ENCODE data around the gene AHCY. TPM values are rescaled to one million over a fixed set of nuclear protein-coding genes. Genes with fewer than 3 reads are reported as not detected.

AHCY gene
- total RNA-seq, 6 experiments from 2014 or later, result 66.5 to 142 (median 111) TPM

DNA sequence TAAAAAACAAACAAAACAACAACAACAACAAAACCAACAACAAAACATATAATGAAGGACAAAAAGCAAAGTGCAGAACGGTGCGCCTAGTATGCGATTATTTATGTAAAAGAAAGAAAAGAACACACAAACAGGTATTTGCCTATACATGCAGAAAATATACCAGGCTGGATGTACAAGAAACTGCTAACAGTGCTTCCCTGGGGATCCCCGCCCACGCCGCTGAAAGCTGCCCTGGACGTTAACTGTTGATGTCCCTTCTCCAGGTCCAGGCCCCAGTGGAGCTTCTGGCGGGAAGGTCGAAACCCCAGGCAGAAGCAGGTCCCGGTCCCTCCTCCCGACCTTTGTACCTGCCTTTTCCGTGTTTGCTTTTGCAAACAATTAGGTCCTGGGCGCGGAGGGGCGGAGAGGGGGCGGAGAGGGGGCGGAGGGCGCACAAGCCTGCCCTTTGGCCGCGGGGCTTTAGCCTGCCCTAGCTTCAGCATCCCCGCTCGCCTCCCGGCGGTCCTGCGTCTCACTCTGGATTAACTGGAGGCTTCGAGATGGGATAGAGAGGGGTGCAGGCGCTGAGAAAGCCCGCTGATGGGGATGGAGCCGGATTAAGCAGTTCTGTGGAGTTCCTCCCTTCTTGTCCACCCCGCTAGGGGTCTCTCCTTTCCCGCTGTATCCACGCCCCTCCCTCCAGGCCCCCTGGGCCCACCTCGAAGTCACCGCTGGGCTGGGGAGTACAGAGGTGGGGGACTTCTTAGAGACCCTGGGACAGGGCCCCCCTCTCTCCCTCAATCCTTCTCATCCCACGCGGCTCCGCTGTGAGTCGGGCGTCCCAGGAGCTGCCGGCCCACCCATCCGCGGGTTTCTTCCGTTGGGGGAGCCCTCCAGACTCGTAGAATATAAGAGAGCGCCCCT, 8.2 kb upstream of the AHCY start:
- Histone ChIP-seq H3K36me3 (no peaks in the 10 kb centered on the region), H3K9me3 (no peaks in the 10 kb centered on the region), H3K4me3 (peak overlapping the region; percentile 21 to 57 (median 57)), H3K4me1 (peaks cover 0 to 38% (median 11%) of the 10 kb centered on the region in 4 donors), H3K27ac (peak overlapping the region; percentile 21 to 91 (median 89)), H3K27me3 (no peaks in the 10 kb centered on the region)
- ATAC-seq (peak; percentile 77 to 87 (median 82)), DNase-seq (peak; percentile 91 to 98 (median 97))
- TF ChIP-seq, protein P1, sequence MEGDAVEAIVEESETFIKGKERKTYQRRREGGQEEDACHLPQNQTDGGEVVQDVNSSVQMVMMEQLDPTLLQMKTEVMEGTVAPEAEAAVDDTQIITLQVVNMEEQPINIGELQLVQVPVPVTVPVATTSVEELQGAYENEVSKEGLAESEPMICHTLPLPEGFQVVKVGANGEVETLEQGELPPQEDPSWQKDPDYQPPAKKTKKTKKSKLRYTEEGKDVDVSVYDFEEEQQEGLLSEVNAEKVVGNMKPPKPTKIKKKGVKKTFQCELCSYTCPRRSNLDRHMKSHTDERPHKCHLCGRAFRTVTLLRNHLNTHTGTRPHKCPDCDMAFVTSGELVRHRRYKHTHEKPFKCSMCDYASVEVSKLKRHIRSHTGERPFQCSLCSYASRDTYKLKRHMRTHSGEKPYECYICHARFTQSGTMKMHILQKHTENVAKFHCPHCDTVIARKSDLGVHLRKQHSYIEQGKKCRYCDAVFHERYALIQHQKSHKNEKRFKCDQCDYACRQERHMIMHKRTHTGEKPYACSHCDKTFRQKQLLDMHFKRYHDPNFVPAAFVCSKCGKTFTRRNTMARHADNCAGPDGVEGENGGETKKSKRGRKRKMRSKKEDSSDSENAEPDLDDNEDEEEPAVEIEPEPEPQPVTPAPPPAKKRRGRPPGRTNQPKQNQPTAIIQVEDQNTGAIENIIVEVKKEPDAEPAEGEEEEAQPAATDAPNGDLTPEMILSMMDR (IDR thresholded peaks at IDR 0.05), result peak in 1 of 4 donors; percentile 6
- no peak for TF ChIP-seq POLR2A (IDR thresholded peaks at IDR 0.05)
- WGBS (ENCODE audit: insufficient coverage, low coverage, low lambda C conversion rate, missing lambda C conversion rate), result 4% methylated on average over 29 of the region's 45 CpGs
- intact Hi-C loops (cut with DNase I), result no loop called here

DNA sequence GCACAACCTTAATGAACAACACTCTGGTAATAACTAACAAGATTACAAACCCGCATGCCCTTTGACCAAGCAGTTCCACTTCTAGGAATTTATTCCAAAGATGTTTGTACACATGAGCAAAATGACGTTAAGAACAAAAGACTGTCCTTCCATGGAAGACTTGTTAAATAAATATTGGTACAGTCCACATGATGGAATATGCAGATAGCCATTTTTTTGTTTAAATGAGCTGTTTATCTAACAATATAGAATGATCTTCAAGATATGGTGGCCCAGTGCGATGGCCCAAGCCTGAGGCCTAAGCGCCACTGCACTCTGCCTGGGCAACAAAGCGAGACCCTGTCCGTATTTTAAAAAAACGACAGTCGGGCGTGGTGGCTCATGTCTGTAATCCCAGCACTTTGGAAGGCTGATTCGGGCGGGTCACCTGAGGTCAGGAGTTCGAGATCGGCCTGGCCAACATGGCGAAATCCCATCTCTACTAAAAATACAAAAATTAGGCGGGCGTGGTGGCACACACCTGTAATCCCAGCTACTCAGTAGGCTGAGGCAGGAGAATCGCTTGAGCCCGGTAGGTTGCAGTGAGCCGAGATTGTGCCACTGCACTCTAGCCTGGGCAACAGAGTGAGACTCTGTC, 7.4 kb upstream of the AHCY start:
- Histone ChIP-seq H3K9me3 (no peaks in the 10 kb centered on the region), H3K27ac (peak overlapping the region; percentile 19 to 89 (median 82)), H3K36me3 (no peaks in the 10 kb centered on the region), H3K27me3 (no peaks in the 10 kb centered on the region), H3K4me3 (peak overlapping the region in 2 of 3 donors; percentile 57), H3K4me1 (peaks cover 0 to 46% (median 11%) of the 10 kb centered on the region in 4 donors)
- WGBS (ENCODE audit: insufficient coverage, low coverage, low lambda C conversion rate, missing lambda C conversion rate), result 43% methylated on average over 15 of the region's 19 CpGs
- intact Hi-C loops (cut with DNase I), result no loop called here
- DNase-seq (no peak), ATAC-seq (peak; percentile 1 to 13 (median 8))
- TF ChIP-seq POLR2A (IDR thresholded peaks at IDR 0.05), result no peak

DNA sequence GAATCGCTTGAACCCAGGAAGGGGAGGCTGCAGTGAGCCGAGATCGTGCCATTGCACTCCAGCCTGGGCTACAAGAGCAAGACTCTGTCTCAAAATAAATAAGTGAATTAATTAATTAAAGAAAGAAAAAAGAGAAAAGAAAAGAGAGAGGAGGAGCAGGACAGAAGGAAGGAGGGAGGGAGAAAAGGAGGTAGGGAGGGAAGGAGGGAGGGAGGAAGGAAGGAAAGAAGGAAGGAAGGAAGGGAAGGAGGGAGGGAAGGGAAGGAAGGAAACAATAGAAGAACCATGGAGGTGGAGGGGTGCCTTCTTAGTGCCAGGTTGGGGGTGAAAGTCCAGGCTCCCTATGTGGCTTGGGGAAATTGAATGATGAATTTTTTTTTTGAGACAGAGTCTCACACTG, 6.5 kb upstream of the AHCY start:
- Histone ChIP-seq H3K4me3 (no peak overlapping the region), H3K36me3 (no peaks in the 10 kb centered on the region), H3K27ac (peak overlapping the region in 2 of 3 donors; percentile 82 to 89), H3K4me1 (peaks cover 0 to 50% (median 11%) of the 10 kb centered on the region in 4 donors), H3K27me3 (no peaks in the 10 kb centered on the region), H3K9me3 (no peaks in the 10 kb centered on the region)
- intact Hi-C loops (cut with DNase I), result no loop called here
- DNase-seq, result no peak
- TF ChIP-seq, protein P1 (IDR thresholded peaks at IDR 0.05), result no peak
- no peak for TF ChIP-seq POLR2A (IDR thresholded peaks at IDR 0.05)
- no peak for ATAC-seq
- WGBS (ENCODE audit: insufficient coverage, low coverage, low lambda C conversion rate, missing lambda C conversion rate), result 91% methylated on average over 3 of the region's 3 CpGs

DNA sequence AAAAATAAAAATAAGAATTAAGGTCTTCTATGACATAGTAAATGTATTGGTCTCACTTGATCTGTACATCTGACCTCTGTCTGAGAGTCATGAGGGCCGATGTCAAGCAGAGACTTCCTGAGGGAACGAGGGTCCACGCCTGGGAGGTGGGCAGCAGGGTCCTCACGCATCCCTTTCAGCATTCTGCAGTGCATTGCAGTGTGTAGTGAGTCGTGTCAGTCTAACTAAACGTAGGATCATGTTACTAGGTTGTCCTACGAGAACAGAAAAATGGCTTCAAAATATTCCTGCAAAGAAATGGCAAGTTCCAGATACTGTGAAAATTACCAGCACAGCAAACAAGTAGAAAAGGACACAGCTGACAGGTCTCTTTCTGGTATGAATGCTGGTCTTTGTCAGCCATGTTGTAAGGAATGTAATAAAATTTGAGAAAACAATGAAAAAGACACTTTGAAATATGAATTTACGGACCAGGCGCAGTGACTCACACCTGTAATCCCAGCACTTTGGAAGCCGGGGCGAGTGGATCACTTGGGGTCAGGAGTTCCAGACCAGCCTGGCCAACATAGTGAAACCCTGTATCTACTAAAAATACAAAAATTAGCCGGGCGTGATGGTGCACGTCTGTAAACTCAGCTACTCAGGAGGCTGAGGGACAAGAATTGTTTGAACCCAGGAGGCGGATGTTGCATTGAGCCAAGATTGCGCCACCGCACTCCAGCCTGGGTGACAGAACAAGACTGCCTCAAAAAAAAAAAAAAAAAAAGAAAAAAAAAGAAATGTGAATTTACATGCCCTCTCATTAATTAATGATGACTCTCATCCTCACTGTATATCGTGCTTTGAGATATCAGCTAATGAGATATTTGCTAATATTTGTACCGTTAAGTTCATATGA, 2.4 kb upstream of the AHCY start:
- H3K36me3 ChIP-seq, result no peaks in the 10 kb centered on the region
- peak overlapping the region in 1 of 3 donors; percentile 51 for H3K27ac ChIP-seq
- no peak overlapping the region for H3K4me3 ChIP-seq
- WGBS (ENCODE audit: insufficient coverage, low coverage, low lambda C conversion rate, missing lambda C conversion rate), result 49% methylated on average over 18 of the region's 19 CpGs
- peaks cover 0 to 47% (median 14%) of the 10 kb centered on the region in 4 donors for H3K4me1 ChIP-seq
- intact Hi-C loops (cut with DNase I), result no loop called here
- DNase-seq, result peak; percentile 38 to 73 (median 66)
- TF ChIP-seq, protein P1 (IDR thresholded peaks at IDR 0.05), result no peak
- no peak for TF ChIP-seq POLR2A (IDR thresholded peaks at IDR 0.05)
- no peak for ATAC-seq
- H3K9me3 ChIP-seq, result no peaks in the 10 kb centered on the region
- no peaks in the 10 kb centered on the region for H3K27me3 ChIP-seq
